Left lobe of liver (tissue), 2 donors: ENCODE results near the gene OR8B4. TPM values are rescaled to one million over a fixed set of nuclear protein-coding genes. Genes with fewer than 3 reads are reported as not detected.
A peak's percentile ranks its signal among the peaks of the same experiment; 100 is the strongest.
"Not testable (repeated sequence)": the region's sequence is repeated elsewhere in the genome, so short reads cannot be mapped to it uniquely, and the experiment has no call there.

ENCODE experiments used
- ATAC-seq: fragments of 200-7000 bp; cut with Tn5 transposase; one replicate; pipeline ENCODE4 v1.9.1; 2020; ENCODE audit warnings: mild to moderate bottlenecking, moderate library complexity
- DNase-seq: peaks from one replicate; pipeline ENCODE4 v3.0.0-alpha.2; 2020; ENCODE audit warnings: low spot score
- total RNA-seq: library from RNA; stranded (reverse); gene quantifications from one replicate; pipeline ENCODE4 v1.2.1, GENCODE V29; 2021
- donor health status: DM: no; HTN: no; CAD: no; lungs with moderate emphysema.
- donor health status: DM: no; HTN: yes; CAD: no.

Gene OR8B4
- total RNA-seq = not detected

GRCh38 chr11:124424384-124424921 lies at the start of gene OR8B4:
Gene OR8B4, minus strand, starts transcription at chr11:124424871. Its CDS starts 0 bp downstream, at chr11:124424871.
- no peak for ATAC-seq
- DNase-seq = no peak

DNA sequence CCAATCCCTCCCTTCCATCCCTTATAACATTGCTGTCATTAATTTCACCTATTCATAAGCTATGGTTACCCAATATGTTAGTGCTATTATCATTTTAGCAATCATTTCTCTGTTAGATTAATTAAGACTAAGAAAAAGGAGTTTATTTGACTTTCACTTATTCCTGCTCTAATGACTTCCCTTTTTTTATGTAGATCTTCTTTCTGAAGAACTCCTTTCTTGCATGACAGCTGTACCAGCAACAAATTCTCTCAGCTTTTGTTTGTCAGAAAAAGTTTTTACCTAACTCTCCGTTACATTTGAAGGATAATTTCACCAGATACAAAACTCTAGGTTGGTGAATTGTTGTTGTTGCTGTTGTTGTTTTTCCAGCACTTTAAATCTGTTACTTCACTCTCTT lies 49.4 kb upstream of the OR8B4 start:
- DNase-seq (no peak), ATAC-seq (no peak)

DNA sequence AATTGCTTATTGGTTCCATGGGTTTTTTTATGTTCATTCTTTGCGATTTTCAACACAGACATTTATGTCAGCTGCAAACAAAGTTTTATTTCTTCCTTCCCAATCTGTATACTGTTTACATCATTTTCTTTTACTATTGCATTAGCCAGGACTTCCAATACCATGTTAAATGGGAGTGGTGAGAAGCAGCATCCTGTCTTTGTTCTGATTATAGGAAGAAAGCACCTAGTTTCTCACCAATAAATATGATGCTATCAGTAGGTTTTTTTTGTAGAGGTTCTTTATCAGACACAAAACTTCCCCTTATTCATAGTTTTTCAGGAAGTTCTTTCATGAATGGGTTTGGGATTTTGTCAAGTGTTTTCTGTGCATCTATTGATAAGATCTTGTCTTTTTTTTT lies 48.8 kb upstream of the OR8B4 start:
- no peak for ATAC-seq
- no peak for DNase-seq

- ATAC-seq (no peak), DNase-seq (no peak)
These were observed 46.0 kb upstream of the OR8B4 start for GRCh38 chr11:124470561-124471227.

- DNase-seq (no peak), ATAC-seq (no peak)
These were observed 42.8 kb upstream of the OR8B4 start for GRCh38 chr11:124467381-124467927.

- ATAC-seq (no peak), DNase-seq (no peak)
These were observed 40.7 kb upstream of the OR8B4 start for GRCh38 chr11:124465368-124465767.

GRCh38 chr11:124463990-124464389 lies 39.3 kb upstream of the OR8B4 start:
- ATAC-seq (no peak), DNase-seq (no peak)

- no peak for ATAC-seq
These were observed 38.7 kb upstream of the OR8B4 start for GRCh38 chr11:124463324-124463723.

GRCh38 chr11:124460459-124460858 lies 35.8 kb upstream of the OR8B4 start:
- ATAC-seq (no peak), DNase-seq (no peak)

More at GRCh38 chr11:124463324-124463723, 38.7 kb upstream of the OR8B4 start:
- DNase-seq = no peak

DNA sequence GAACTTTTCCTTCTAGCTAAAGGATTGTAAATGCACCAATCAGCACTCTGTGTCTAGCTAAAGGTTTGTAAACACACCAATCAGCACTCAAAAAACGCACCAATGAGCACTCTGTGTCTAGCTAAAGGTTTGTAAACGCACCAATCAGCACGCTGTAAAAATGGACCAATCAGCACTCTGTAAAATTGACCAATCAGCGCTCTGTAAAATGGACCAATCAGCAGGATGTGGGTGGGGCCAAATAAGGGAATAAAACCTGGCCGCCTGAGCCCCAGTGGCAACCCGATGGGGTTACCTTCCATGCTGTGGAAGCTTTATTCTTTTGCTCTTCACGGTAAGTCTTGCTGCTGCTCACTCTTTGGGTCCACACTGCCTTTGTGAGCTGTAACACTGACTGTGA lies 34.7 kb upstream of the OR8B4 start:
- not testable (repeated sequence) for ATAC-seq, DNase-seq

- ATAC-seq (no peak), DNase-seq (no peak)
These were observed 29.9 kb upstream of the OR8B4 start for GRCh38 chr11:124454552-124454951.

GRCh38 chr11:124446916-124447315 lies 22.2 kb upstream of the OR8B4 start:
- no peak for ATAC-seq
- no peak for DNase-seq

- ATAC-seq (no peak), DNase-seq (no peak)
These were observed 21.0 kb upstream of the OR8B4 start, which contains the start of gene OR8B8 for GRCh38 chr11:124445646-124446150. Gene OR8B8, minus strand, starts transcription at chr11:124445696. Its CDS starts 4,611 bp downstream, at chr11:124441085.

DNA sequence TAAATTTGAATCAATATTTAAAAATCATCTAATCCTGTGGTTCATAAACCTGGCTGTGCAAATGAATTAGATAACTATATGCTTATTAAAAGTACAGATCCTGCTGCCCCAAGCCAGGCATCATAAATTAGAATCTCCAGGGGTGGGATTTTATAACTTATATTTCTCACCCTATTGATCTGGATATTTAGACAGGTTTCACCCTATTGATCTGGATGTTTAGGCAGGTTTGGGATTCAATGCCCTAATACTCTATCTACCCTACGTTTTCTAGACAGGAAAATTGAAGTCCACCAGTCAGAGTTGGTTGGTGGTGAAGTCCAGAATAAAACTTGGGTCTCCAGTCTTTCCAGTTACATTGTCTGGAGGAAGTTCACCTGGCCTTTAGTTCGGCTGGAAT lies 18.2 kb upstream of the OR8B4 start:
- ATAC-seq (no peak), DNase-seq (no peak)

DNA sequence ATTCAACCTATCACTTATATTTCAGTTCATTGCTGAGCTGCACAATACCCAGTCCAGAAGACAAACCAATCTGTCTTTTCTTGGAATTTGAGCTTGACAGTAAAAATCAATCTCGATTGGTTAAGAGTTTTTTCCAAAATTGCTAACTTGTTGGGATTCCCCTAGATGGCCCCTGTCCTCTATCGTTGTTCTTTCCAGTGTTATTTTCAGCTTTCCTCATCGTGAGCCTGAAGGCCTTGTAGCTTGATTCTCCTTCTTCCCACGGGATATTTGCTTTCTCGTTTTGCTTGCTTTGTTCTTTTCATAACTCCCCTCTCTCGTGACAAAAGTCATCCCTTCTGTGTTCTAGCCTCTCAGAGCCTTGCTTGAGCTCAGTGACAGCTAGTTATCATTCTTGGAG lies 17.8 kb upstream of the OR8B4 start:
- no peak for DNase-seq
- ATAC-seq = no peak

DNA sequence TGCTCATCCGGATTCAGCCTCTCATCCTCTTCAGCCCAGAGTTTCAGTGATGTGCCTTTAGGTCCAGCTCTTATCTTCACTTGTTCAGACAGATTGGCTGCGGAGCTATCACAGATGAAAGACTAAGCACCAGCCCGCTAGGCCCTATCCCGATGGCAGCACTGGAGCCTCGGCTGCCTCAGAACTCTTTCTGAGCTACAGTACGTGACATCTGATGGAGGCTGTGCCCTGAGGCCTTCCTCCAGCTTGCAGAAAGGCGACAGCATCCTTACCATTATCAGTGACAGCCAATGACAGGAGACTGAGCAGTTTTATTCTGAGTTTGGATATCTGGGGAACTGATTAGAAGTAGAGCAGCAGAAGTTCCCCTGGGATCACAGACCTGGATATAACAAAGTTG lies 16.8 kb upstream of the OR8B4 start:
- ATAC-seq (no peak), DNase-seq (no peak)

DNA sequence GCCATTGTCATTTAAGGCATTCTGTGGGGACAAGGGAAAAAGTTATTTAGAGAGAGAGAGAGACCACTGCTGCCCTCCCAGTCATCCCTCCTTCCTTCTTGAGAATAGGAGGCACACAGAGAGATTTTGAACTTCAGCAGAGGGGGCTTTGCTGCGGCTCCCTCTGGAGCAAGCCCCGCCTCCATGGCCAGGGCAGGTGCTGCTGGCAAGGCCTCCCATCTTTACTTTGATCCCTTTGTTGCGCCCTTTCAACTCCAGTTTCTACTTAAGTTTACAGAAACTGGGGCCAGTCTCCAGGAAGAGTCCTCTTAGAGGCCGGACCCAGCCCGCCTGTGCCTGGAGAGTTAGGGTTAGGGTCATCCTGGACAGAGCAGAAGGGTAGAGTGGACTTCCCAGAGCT lies 16.4 kb upstream of the OR8B4 start:
- no peak for ATAC-seq

GRCh38 chr11:124440608-124441007 lies 15.9 kb upstream of the OR8B4 start:
- DNase-seq (no peak), ATAC-seq (no peak)

More for the DNA sequence above, 16.4 kb upstream of the OR8B4 start:
- DNase-seq = no peak

- DNase-seq (no peak), ATAC-seq (no peak)
These were observed 10.0 kb upstream of the OR8B4 start for GRCh38 chr11:124434699-124435098.

DNA sequence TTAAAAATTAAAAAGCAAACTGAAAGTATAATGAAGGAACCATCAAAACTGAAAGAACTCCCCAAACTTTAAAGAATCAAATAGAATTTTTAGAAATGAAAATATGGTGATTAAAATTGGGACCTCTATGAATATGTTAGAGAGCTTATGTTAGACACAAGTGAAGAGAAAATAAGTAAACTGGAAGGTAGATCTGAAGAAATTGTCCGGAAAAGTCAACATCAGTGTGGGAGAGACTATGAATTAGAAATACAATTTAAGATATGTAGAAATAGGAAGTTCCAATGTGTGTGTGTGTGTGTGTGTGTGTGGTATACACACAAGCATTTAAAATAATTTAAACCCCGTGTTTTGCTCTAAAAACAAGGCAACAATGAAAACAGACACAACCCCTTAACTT lies 4.9 kb upstream of the OR8B4 start:
- DNase-seq = no peak
- no peak for ATAC-seq

DNA sequence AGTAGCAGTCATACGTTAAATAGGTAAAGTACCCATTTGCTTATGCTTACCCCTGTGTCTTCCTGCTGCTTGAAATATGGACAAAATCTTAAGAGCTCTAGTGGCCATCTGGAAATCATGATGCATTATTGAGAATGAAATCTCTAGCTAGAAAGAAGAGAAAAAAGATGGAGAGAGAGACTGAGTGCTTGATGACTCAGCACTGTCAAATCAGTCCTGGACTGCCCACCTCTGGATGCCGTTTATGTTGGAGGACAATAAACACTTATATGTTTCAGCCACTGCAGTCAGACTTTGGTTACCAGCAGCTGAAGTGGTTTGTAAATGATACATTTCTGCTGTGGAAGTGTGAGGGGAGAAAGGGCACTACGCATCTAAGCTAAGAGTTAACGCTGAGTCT lies 3.6 kb downstream of the OR8B4 start:
- ATAC-seq (no peak), DNase-seq (no peak)

- DNase-seq = no peak
These were observed 9.2 kb downstream of the OR8B4 start for GRCh38 chr11:124415356-124415923.

More at GRCh38 chr11:124415356-124415923, 9.2 kb downstream of the OR8B4 start:
- peak; percentile 56 for ATAC-seq
